CD14-positive monocyte (primary cell): Measurements from ENCODE around the gene CBX2. TPM values are rescaled to one million over a fixed set of nuclear protein-coding genes. Genes with fewer than 3 reads are reported as not detected.

Experiments
- DNase-seq, 3 donors: peaks; one replicate each; pipeline ENCODE4 v3.0.0-alpha.2; 2011 to 2022
- H2AFZ ChIP-seq: 2 replicates; pipeline ENCODE4 v1.6.0; 2012; ENCODE audit warnings: mild to moderate bottlenecking, low read depth, low read length, inconsistent platforms; ENCODE audit not compliant: insufficient read depth, poor library complexity, severe bottlenecking
- H3K27ac ChIP-seq, 2 donors: 1 replicate in 1 of 2; 2 replicates in 1 of 2; pipeline ENCODE4 v1.5.1; 2012 to 2013; ENCODE audit warnings: low read length in 2 of 2, control low read depth in 1 of 2, inconsistent platforms in 1 of 2, low read depth in 1 of 2, mild to moderate bottlenecking in 1 of 2
- H3K27me3 ChIP-seq, 2 donors: one replicate each; pipeline versions ENCODE4 v1.6.0 to v1.6.1; 2011 to 2013; ENCODE audit warnings: low read length in 2 of 2; ENCODE audit not compliant: control insufficient read depth in 2 of 2, insufficient read depth in 2 of 2
- H3K36me3 ChIP-seq, 2 donors: replicated peaks in 1 of 2; 1 replicate in 1 of 2; 2 replicates in 1 of 2; pipeline versions ENCODE4 v1.5.1 to v1.6.1; 2012 to 2013; ENCODE audit warnings: low read length in 2 of 2, control low read depth in 1 of 2, inconsistent platforms in 1 of 2, mild to moderate bottlenecking in 1 of 2; ENCODE audit not compliant: insufficient read depth in 2 of 2, control insufficient read depth in 1 of 2
- H3K4me1 ChIP-seq, 2 donors: 1 replicate in 1 of 2; 2 replicates in 1 of 2; pipeline versions ENCODE4 v1.5.1 to v1.6.1; 2012 to 2013; ENCODE audit warnings: low read length in 2 of 2, control low read depth in 1 of 2, inconsistent platforms in 1 of 2, mild to moderate bottlenecking in 1 of 2, moderate library complexity in 1 of 2; ENCODE audit not compliant: insufficient read depth in 2 of 2, control insufficient read depth in 1 of 2
- H3K4me2 ChIP-seq: replicated peaks from 2 replicates; pipeline ENCODE3; 2012; ENCODE audit warnings: low read length, moderate library complexity, mild to moderate bottlenecking; ENCODE audit not compliant: poor library complexity, severe bottlenecking; ENCODE audit errors: extremely low read depth
- H3K4me3 ChIP-seq, 3 experiments: fragments of 200-600 bp in 1 of 3; sonication (generic) in 1 of 3; replicated peaks in 1 of 3; 1 replicate in 2 of 3; 2 replicates in 1 of 3; pipeline ENCODE4 v1.5.1; 2011 to 2013; ENCODE audit warnings: low read length in 3 of 3, mild to moderate bottlenecking in 3 of 3, control low read depth in 2 of 3, low read depth in 2 of 3, inconsistent platforms in 1 of 3, moderate library complexity in 1 of 3
- H3K79me2 ChIP-seq: 2 replicates; pipeline ENCODE4 v1.6.0; 2012; ENCODE audit warnings: mild to moderate bottlenecking, control low read depth, inconsistent platforms, low read length, moderate library complexity; ENCODE audit not compliant: insufficient read depth
- H3K9ac ChIP-seq: 2 replicates; pipeline ENCODE4 v1.6.0; 2017; ENCODE audit warnings: low read length, mild to moderate bottlenecking; ENCODE audit not compliant: insufficient read depth, poor library complexity, severe bottlenecking
- H3K9me3 ChIP-seq, 2 donors: replicated peaks in 1 of 2; 1 replicate in 1 of 2; 2 replicates in 1 of 2; pipeline versions ENCODE4 v1.5.1 to v1.6.1; 2012 to 2013; ENCODE audit warnings: low read length in 2 of 2, control low read depth in 1 of 2; ENCODE audit not compliant: control insufficient read depth in 1 of 2, insufficient read depth in 1 of 2
- H4K20me1 ChIP-seq: 2 replicates; pipeline ENCODE4 v1.6.0; 2012; ENCODE audit warnings: mild to moderate bottlenecking, low read length, control low read depth, moderate library complexity; ENCODE audit not compliant: insufficient read depth
- H3K27ac Mint-ChIP-seq, 7 donors: one replicate each; pipeline ENCODE4 v1.8.0; 2020; ENCODE audit warnings: mild to moderate bottlenecking in 7 of 7, mixed read lengths in 7 of 7, moderate library complexity in 6 of 7, inconsistent platforms in 2 of 7
- H3K27me3 Mint-ChIP-seq, 3 donors: one replicate each; pipeline ENCODE4 v1.8.0; 2021 to 2022; ENCODE audit warnings: low read depth in 3 of 3, mild to moderate bottlenecking in 3 of 3, mixed read lengths in 3 of 3, moderate library complexity in 3 of 3, inconsistent platforms in 1 of 3
- H3K36me3 Mint-ChIP-seq, 2 donors: one replicate each; pipeline ENCODE4 v1.8.0; 2020; ENCODE audit warnings: mixed read lengths in 2 of 2, inconsistent platforms in 1 of 2, mild to moderate bottlenecking in 1 of 2
- H3K4me1 Mint-ChIP-seq: one replicate; pipeline ENCODE4 v1.8.0; 2020; ENCODE audit warnings: mild to moderate bottlenecking, mixed read lengths
- H3K4me3 Mint-ChIP-seq, 2 donors: one replicate each; pipeline ENCODE4 v1.8.0; 2020; ENCODE audit warnings: mild to moderate bottlenecking in 2 of 2, mixed read lengths in 2 of 2, moderate library complexity in 1 of 2
- H3K9me3 Mint-ChIP-seq, 7 donors: one replicate each; pipeline ENCODE4 v1.8.0; 2020 to 2022; ENCODE audit warnings: mixed read lengths in 7 of 7, mild to moderate bottlenecking in 6 of 7, moderate library complexity in 6 of 7, inconsistent platforms in 2 of 7
- CTCF ChIP-seq: fragments of 200-600 bp; IDR thresholded peaks from one replicate; pipeline ENCODE4 v1.8.0; 2022; ENCODE audit warnings: antibody characterized with exemption, mild to moderate bottlenecking
- WGBS: methylation state at CpG from one replicate; pipeline ENCODE4 v1.1.5; 2013; ENCODE audit warnings: missing lambda C conversion rate; ENCODE audit not compliant: insufficient coverage; 5-methylcytosine and 5-hydroxymethylcytosine counted together
- intact Hi-C, 2 donors: fragments of 100-400 bp; cut with micrococcal nuclease; formaldehyde crosslinking; loops; one replicate each; pipeline versions ENCODE4 v1.15.0 to v1.15.1; 2023
- polyA minus RNA-seq: library from RNA; depleted of rRNA, polyadenylated mRNA; stranded (reverse); fragments of >200 nt; gene quantifications from 2 replicates; pipeline ENCODE4 v1.2.3, GENCODE V29; 2012
- polyA plus RNA-seq, 3 donors: library from polyadenylated mRNA; depleted of rRNA in 1 of 3; unstranded in 2 of 3; stranded (reverse) in 1 of 3; fragments of 300-500 nt in 2 of 3; fragments of >200 nt in 1 of 3; fragmentation: Illumina TruSeq in 2 of 3; gene quantifications; 1 replicate in 2 of 3; 2 replicates in 1 of 3; pipeline ENCODE4 v1.2.3, GENCODE V29; 2012 to 2021
- total RNA-seq, 12 experiments: library from RNA in 1 of 12; stranded (reverse) in 1 of 12; fragments of 120-200 nt in 1 of 12; gene quantifications; one replicate each; pipeline ENCODE4 v1.2.4 and lab custom pipeline; 2013 to 2026; ENCODE audit warnings: mixed read lengths in 6 of 12, inconsistent platforms in 1 of 12

Gene CBX2
- 0.33 TPM for total RNA-seq (2013)
- polyA plus RNA-seq (under 1 TPM in 2 of 3 donors, not detected in 1; 0.09 to 0.95 TPM), polyA minus RNA-seq (0.55 and 1.2 TPM in 2 replicates), total RNA-seq (lab: John Stamatoyannopoulos, UW) (0.17 to 15.4 (median 0.44) reads per million in 11 experiments)

- H3K27me3 ChIP-seq: peaks cover 16 to 76% of the 10 kb centered on the region in 2 donors
- Mint-ChIP-seq H3K4me1 (peaks cover 37% of the 10 kb centered on the region), H3K4me3 (peak within 1 kb of the TSS; percentile 81 to 94), H3K27ac (peak within 1 kb of the TSS in 2 of 7 donors; percentile 48 to 67), H3K36me3 (peaks cover 7 to 8% of the 10 kb centered on the region in 2 donors), H3K9me3 (peaks cover 0 to 8% (median 3%) of the 10 kb centered on the region in 7 donors), H3K27me3 (peaks cover 58 to 86% (median 69%) of the 10 kb centered on the region in 3 donors)
- TF ChIP-seq CTCF: no peak
- H3K4me3 ChIP-seq: peak within 1 kb of the TSS; percentile 40 to 78 (median 54)
- DNase-seq: peak; percentile 44 to 75 (median 62)
- no peaks in the 10 kb centered on the region for H3K79me2 ChIP-seq
- peak within 1 kb of the TSS; percentile 92 for H3K4me2 ChIP-seq
- H4K20me1 ChIP-seq: no peaks in the 10 kb centered on the region
- intact Hi-C loops: no loop called here
- H3K36me3 ChIP-seq: no peaks in the 10 kb centered on the region
- no peak within 1 kb of the TSS for H3K27ac ChIP-seq
- H3K9me3 ChIP-seq: no peaks in the 10 kb centered on the region
- H3K4me1 ChIP-seq: peaks cover 28 to 32% of the 10 kb centered on the region in 2 donors
- peak within 1 kb of the TSS; percentile 58 for H3K9ac ChIP-seq
- H2AFZ ChIP-seq: peak within 1 kb of the TSS; percentile 86
- under 1% methylated on average over 86 of the region's 96 CpGs for WGBS
These were observed at the start of gene CBX2 for GRCh38 chr17:79777894-79778503. Gene CBX2, plus strand, starts transcription at chr17:79778148. Its CDS starts 88 bp downstream, at chr17:79778236.

GRCh38 chr17:79728169-79728907, 49.6 kb upstream of the CBX2 start:
- H3K4me3 ChIP-seq: peak overlapping the region; percentile 32 to 74 (median 46)
- Mint-ChIP-seq H3K27ac (peak overlapping the region; percentile 25 to 95 (median 65)), H3K4me1 (peaks cover 20% of the 10 kb centered on the region)

More at GRCh38 chr17:79728169-79728907, 49.6 kb upstream of the CBX2 start:
- Mint-ChIP-seq H3K9me3 (peaks cover 0 to 2% (median 0%) of the 10 kb centered on the region in 7 donors), H3K27me3 (peaks cover 2 to 3% (median 3%) of the 10 kb centered on the region in 3 donors), H3K4me3 (peak overlapping the region; percentile 82 to 86), H3K36me3 (peaks cover 0 to 4% of the 10 kb centered on the region in 2 donors)
- no peaks in the 10 kb centered on the region for H3K36me3 ChIP-seq
- peak; percentile 83 to 92 (median 86) for DNase-seq
- 58% methylated on average over 22 of the region's 22 CpGs for WGBS
- H3K9me3 ChIP-seq: no peaks in the 10 kb centered on the region
- H2AFZ ChIP-seq: peak overlapping the region; percentile 99
- no peaks in the 10 kb centered on the region for H3K79me2 ChIP-seq
- H3K27ac ChIP-seq: peak overlapping the region in 1 of 2 donors; percentile 82
- peaks cover 14 to 23% of the 10 kb centered on the region in 2 donors for H3K4me1 ChIP-seq
- intact Hi-C loops: no loop called here
- TF ChIP-seq CTCF: no peak
- H3K27me3 ChIP-seq: no peaks in the 10 kb centered on the region
- H3K9ac ChIP-seq: peak overlapping the region; percentile 68
- H4K20me1 ChIP-seq: no peaks in the 10 kb centered on the region
- peak overlapping the region; percentile 73 for H3K4me2 ChIP-seq
